Measurements from ENCODE around the gene ARPIN.
"Not testable (repeated sequence)": the region's sequence is repeated elsewhere in the genome, so short reads cannot be mapped to it uniquely, and the experiment has no call there.

The ARPIN gene

DNA sequence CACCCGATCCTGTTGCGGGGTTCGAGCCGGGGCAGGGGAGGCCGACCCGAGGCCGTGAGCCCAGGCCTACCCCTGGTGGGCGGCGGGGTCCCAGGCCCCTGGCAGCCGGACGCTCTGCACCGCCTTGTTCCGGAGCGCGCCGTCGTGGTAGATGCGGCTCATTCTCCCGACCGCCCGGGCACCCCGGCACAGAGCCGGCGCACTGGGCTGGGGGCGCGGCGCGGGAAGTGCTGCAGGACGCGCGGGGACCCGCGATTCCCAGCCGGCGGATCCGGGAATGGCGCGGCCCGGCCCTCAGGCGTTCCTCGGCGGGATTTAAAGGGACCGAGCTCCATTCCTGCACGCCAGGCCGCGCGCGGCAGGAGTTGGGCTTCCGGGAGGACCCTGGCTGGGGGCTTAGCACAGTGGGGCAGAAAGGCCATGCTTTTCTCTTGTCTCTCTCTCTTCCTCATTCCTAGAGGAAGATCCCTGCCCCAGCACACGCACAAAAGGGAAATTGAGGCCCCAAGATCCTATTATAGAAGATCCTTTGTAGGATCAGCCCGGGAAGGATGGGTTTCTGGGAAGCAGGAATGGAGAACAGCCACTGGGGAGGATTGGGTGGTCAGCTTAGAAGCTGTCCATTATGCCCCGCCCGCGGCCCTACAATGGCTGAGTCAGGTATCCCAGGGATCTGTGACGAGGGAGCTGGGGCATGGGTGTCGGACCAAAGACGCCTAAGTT lies at the start of gene ARPIN:
Gene ARPIN (minus strand): TSS at position 279 of the 723 bp plus-strand sequence. CDS start 117 bp downstream, at position 162.
- DNase-seq: no peak

GRCh38 chr15:89958107-89958805 lies 45.5 kb upstream of the ARPIN start:
- DNase-seq: no peak

GRCh38 chr15:89955449-89955998 lies 42.8 kb upstream of the ARPIN start:
- DNase-seq: not testable (repeated sequence)

- DNase-seq: no peak
These were observed 41.8 kb upstream of the ARPIN start for GRCh38 chr15:89954541-89954940.

DNA sequence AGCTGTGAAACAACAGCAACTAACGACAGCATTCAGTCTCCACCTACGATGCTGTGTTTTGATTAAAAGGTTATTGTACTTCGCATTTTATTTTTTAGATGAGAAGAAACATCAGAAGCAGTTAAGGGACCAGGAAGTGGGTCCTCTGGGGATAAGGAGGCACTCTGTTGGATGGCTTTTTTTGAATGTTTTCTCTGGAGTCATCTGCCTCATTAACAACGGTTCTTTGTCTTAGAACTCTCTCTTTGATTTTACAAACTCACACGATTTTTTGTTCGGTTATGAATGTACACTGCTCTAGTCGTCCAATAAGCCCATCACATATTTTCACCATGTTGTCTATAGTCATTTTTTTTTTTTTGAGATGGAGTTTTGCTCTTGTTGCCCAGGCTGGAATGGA lies 36.0 kb upstream of the ARPIN start:
- DNase-seq: no peak

GRCh38 chr15:89947385-89947784 lies 34.6 kb upstream of the ARPIN start:
- no peak for DNase-seq

DNA sequence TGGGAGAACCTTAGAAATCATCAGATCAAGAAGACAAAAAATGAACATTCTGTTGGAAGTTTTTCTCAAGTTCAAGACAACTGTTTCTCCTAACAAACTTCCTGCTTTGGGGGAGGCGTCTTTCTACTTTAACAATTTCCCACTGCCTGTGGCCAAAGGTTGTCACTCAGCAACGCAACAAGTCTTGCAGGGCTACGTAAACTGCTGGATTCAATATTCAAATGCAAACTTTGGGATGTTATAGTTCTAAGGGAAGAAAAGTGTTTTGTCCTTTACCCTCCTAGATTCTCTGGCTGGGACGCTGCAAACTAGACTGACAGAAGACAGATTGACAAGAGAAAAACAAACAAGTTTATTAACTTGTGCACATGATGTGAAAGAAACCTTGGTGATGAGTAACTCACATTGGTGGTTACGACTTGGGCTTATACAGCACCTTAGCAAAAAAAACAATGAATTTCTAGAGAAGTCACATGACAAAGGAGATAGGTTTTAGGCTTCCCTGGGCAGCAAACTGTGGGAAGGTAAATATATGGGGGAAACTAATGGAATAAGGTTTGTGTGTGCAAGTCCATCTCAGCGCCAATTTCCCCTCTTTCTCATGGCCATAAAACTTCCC lies 34.0 kb upstream of the ARPIN start:
- DNase-seq: no peak

DNA sequence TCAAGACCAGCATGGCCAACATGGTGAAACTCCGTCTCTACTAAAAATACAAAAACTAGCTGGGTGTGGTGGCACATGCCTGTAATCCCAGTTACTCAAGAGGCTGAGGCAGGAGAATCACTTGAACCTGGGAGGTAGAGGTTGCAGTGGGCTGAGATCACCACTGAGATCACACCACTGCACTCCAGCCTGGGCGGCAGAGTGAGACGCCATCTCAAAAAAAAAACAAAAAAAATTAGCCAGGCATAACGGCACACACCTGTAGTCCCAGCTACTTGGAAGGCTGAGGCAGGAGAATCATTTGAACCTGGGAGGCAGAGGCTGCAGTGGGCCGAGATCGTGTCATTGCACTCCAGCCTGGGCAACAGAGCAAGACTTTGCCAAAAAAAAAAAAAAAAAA lies 31.0 kb upstream of the ARPIN start:
- not testable (repeated sequence) for DNase-seq

DNA sequence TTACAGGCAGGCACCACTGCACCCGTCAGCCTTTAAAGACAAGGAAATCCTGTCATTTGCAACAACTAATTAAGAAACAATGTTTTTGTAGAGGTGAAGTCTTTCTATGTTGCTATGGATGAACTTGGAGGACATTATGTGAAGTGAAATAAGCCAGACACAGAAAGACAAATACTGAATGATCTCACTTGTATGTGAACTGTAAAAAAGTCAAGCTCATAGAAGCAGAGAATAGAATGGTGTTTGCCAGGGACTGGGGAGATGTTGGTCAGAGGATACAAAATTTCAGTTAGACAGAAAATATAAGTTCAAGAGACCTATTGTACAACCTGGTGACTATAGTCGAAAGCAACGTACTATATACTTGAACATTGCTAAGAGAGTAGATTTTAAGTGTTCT lies 27.2 kb upstream of the ARPIN start:
- DNase-seq: no peak

DNA sequence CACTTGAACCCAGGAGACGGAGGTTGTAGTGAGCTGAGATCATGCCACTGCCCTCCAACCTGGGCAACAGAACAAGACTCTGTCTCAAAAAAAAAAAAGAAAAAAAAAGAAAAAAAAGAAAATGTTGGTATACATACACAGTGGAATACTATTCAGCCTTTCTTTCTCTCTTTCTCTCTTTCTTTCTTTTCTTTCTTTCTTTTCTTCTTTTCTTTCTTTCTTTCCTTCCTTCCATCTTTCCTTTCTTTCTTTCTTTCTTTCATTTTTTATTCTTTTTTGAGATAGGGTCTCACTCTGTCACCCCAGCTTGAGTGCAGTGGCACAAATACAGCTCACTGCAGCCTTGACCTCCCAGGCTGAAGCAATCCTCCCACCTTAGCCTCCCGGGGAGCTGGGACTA lies 26.6 kb upstream of the ARPIN start:
- not testable (repeated sequence) for DNase-seq

- no peak for DNase-seq
These were observed 24.9 kb upstream of the ARPIN start for GRCh38 chr15:89937365-89938350.

DNA sequence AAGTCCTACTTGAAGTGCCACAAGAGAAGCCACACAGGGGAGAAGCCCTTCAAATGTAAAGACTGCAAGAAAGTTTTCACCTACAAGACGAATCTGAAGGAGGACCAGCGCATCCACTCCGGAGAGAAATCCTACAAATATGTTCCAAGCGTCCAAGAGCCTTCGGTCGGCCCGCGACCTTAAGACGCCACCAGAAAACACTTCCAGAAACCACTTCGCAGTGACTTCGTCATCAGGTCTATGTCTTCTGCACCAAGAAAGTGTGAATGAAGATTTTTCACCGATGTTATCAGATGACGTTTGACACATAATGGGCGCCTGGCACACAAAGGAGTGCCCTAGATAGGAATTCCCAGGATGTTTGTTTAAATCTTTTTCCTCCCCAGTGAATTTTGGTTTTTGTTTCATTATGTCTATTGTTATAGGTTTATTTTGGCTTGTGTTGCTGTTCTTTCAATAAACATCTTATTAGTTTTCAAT lies 24.1 kb upstream of the ARPIN start:
- DNase-seq: no peak

DNA sequence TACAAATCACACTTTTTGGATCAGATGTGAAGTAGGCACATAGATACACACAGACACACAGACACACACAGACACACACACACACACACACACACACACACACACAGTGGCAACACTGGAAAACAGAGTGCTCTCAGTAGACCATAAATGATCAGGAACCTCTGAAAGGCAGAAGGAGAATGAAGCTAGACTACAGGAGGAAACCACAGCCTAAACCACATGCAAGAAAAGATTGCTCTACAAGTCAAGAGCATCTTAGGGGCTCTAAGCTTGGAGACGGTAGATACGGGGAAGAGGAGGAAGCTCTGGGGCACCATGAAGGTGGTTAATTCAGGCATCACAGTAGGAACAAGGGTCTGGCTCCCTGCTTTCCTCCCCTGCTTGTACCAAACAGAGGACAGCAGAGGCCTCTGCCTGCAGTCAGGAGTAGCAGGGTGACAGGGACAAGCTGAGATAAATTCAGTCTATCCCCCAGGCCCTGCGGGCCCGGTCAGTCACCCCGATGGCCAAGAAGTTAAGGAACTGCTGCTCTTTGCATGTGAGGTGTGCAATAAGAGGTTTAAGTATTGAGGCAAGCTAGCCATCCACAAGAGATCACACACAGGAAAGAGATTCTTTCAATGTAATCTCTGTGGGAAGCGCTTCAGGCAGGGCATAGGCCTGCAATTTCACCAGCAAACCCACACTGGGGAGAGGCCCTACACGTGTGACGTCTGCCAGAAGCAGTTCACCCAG lies 23.5 kb upstream of the ARPIN start:
- DNase-seq: no peak

DNA sequence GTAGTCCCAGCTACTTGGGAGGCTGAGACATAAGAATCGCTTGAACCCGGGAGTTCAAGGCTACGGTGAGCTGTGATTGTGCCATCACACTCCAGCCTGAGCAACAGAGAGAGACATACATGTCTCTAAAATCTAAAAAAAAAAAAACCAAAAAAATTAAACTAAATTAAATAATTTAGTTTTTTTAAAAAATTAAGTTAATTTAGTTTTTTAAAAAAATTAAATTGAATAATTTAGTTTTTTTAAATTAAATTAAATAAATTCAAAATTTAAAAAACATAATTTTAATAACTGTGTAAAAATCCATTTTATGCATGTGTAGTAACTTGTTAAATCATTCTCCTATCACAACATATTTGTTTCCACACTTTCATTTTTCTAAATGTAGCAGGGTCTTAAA lies 20.1 kb upstream of the ARPIN start:
- DNase-seq: no peak

GRCh38 chr15:89928421-89928820 lies 15.7 kb upstream of the ARPIN start:
- DNase-seq: no peak

DNA sequence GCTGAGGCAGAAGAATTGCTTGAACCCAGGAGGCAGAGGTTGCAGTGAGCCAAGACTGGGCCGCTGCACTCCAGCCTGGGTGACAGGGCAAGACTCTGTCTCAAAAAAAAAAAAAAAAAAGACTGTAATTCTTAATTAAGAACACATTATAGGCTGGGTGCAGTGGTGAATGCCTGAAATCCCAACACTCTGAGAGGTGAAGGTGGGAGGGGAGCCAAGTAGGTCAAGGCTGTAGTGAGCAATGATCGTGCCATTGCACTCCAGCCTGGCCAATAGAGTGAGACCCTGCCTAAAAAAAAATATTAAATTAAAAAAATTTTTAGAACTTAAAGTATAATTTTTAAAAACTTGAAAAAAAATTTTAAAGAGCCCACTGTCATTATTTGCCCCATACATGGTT lies 13.4 kb upstream of the ARPIN start:
- no peak for DNase-seq

DNA sequence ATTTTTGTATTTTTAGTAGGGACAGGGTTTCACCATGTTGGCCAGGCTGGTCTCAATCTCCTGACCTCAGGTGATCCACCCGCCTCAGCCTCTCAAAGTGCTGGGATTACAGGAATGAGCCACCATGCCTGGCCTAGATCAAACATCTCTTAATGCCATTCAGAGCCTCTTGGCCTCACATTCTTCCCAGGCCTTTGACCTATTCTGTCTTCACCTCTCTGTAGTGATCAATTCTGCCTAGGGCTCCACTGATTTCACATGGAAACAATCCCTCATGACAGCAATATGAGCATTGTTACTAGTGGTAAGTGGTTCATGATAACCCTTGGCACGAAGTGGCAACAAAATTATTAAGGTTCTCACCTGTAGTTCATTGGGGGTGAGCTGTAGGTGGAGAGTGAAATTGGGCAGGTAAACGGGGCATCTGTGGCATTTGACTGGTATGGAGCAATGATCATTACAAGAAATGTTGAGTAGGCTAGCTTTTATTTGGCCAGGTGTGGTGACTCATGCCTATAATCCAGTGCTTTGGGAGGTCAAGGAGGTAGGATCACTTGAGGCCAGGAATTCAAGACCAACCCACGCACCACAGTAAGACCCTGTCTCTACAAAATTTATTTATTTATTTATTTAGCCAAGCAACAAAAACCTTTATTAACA lies 4.8 kb upstream of the ARPIN start:
- no peak for DNase-seq

DNA sequence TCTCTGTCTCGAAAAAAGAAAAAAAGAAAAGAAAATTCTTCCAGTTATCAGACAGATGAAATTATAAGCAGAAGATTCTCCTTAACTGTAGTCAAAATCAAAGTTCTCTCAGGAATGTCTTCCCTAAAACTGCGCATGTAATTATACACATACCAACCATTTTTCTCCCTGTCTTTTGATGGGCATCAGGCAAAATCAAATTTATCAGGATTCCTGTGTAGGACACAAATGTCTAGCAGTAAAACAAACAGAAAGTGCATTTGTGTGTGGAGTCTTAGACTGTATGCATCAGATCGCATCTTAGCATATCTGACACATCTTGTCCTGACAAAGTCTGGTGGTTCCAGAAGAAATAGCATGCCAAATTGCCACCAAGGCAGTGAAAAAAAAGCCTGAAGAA lies 3.9 kb upstream of the ARPIN start:
- DNase-seq: no peak

DNA sequence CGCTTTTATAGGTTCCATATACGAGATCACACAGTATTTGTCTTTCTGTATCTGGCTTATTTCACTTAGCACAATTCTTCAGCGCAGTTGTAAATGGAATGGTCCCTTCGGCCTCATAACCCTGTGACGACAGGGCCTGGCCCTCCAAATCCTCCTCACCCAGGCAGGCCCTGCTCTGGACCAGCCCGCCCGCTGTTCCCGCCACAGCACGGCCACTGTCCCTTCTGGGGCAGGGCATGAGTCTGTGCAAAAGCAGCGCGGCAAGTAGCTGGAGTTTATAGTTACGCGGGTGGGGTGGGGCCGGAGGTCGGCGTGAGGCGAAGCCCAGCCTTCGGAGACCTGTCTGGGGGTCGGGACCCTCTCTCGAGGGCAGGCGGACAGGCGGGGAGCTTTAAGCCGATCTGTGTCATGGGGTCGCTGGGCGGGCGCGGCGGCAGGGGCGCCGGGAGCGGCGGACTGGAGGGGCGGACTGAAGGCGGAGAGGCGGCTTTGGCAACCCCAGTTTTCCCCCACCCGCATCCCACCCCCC lies 543 bp downstream of the ARPIN start:
- DNase-seq: no peak

GRCh38 chr15:89910891-89911626 lies 1.7 kb downstream of the ARPIN start:
- DNase-seq: no peak

Data from GOT3 (cell line).